A204.1 (cell line): Measurements from ENCODE around the gene MAP3K12.
"Not testable (repeated sequence)": the region's sequence is repeated elsewhere in the genome, so short reads cannot be mapped to it uniquely, and the experiment has no call there.

Experiments used
- FAIRE-seq: peaks from 2 replicates; lab custom pipeline; 2012; peaks lifted over from hg19 to GRCh38; lab: Jason Lieb, UNC

The MAP3K12 gene

GRCh38 chr12:53499266-53500141 lies at the start of gene MAP3K12:
MAP3K12 (minus strand) TSS chr12:53499458; CDS start chr12:53487391, 12,067 bp downstream.
- FAIRE-seq = no peak

- FAIRE-seq = not testable (repeated sequence)
Observed at GRCh38 chr12:53548354-53548753, 49.1 kb upstream of the MAP3K12 start.

- peak; percentile 93 for FAIRE-seq
Observed at GRCh38 chr12:53543539-53543938, 44.3 kb upstream of the MAP3K12 start.

GRCh38 chr12:53539526-53539925 lies 40.3 kb upstream of the MAP3K12 start:
- no peak for FAIRE-seq

GRCh38 chr12:53538209-53538689 lies 39.0 kb upstream of the MAP3K12 start:
- FAIRE-seq = no peak

GRCh38 chr12:53536962-53537361 lies 37.7 kb upstream of the MAP3K12 start:
- no peak for FAIRE-seq

GRCh38 chr12:53533471-53533870 lies 34.2 kb upstream of the MAP3K12 start:
- no peak for FAIRE-seq

- FAIRE-seq = no peak
Observed at GRCh38 chr12:53532524-53533445, 33.5 kb upstream of the MAP3K12 start.

- FAIRE-seq = no peak
Observed at GRCh38 chr12:53532021-53532420, 32.8 kb upstream of the MAP3K12 start.

GRCh38 chr12:53530920-53531319 lies 31.7 kb upstream of the MAP3K12 start:
- FAIRE-seq = no peak

GRCh38 chr12:53530061-53530460 lies 30.8 kb upstream of the MAP3K12 start:
- FAIRE-seq = no peak

- no peak for FAIRE-seq
Observed at GRCh38 chr12:53524476-53524875, 25.2 kb upstream of the MAP3K12 start.

- FAIRE-seq = no peak
Observed at GRCh38 chr12:53523131-53523530, 23.9 kb upstream of the MAP3K12 start.

- no peak for FAIRE-seq
Observed at GRCh38 chr12:53518381-53518780, 19.1 kb upstream of the MAP3K12 start.

GRCh38 chr12:53516758-53517455 lies 17.6 kb upstream of the MAP3K12 start:
- no peak for FAIRE-seq

- FAIRE-seq = no peak
Observed at GRCh38 chr12:53515291-53515680, 16.0 kb upstream of the MAP3K12 start.

GRCh38 chr12:53514628-53515290 lies 15.5 kb upstream of the MAP3K12 start:
- FAIRE-seq = no peak

GRCh38 chr12:53513712-53514410 lies 14.6 kb upstream of the MAP3K12 start:
- FAIRE-seq = no peak

GRCh38 chr12:53510181-53510812 lies 11.0 kb upstream of the MAP3K12 start:
- no peak for FAIRE-seq

- FAIRE-seq = no peak
Observed at GRCh38 chr12:53508534-53509170, 9.4 kb upstream of the MAP3K12 start.
